ENCODE results near the gene AXDND1. TPM values are rescaled to one million over a fixed set of nuclear protein-coding genes. Genes with fewer than 3 reads are reported as not detected.

The AXDND1 gene
- total and polyA plus RNA-seq, 2 experiments from 2014 or later, result not detected

- no peak overlapping the region for H3K9ac ChIP-seq
- no peak overlapping the region for H3K4me3 ChIP-seq
- WGBS, 2 experiments (ENCODE audit: low coverage in 1 of 2, low lambda C conversion rate in 2 of 2, missing lambda C conversion rate in 2 of 2), result 52 to 53% methylated on average over 11 of the region's 11 CpGs
- H3K79me2 ChIP-seq (ENCODE audit: insufficient read depth), result no peaks in the 10 kb centered on the region
- no peak overlapping the region for H2AFZ ChIP-seq
- H3K9me2 ChIP-seq (ENCODE audit: insufficient read depth), result no peaks in the 10 kb centered on the region
- no peaks in the 10 kb centered on the region for H3F3A ChIP-seq (ENCODE audit: insufficient read depth)
- H3K4me2 ChIP-seq (ENCODE audit: unreplicated experiment), result no peak overlapping the region
- in situ Hi-C loops (cut with MboI), result no loop called here
- H3K4me1 ChIP-seq (ENCODE audit: insufficient read depth), result no peaks in the 10 kb centered on the region
- H4K20me1 ChIP-seq (ENCODE audit: insufficient read depth), result no peaks in the 10 kb centered on the region
- no peaks in the 10 kb centered on the region for H3K9me3 ChIP-seq (ENCODE audit: low read depth)
- no peaks in the 10 kb centered on the region for H3K36me3 ChIP-seq (ENCODE audit: low read depth)
- peaks cover 37% of the 10 kb centered on the region for H3K27me3 ChIP-seq (replicated peaks; ENCODE audit: insufficient read depth)
- TF ChIP-seq EZH2phosphoT487 (IDR thresholded peaks at IDR 0.05; ENCODE audit: insufficient read depth, low read depth), result no peak
- TF ChIP-seq EZH2 (IDR thresholded peaks at IDR 0.05; ENCODE audit: insufficient read depth, poor library complexity, severe bottlenecking), result no peak
- DNase-seq, result no peak
- H3K27ac ChIP-seq, result no peak overlapping the region
Observed at GRCh38 chr1:179590671-179591070, 224.9 kb downstream of the AXDND1 start.

DNA sequence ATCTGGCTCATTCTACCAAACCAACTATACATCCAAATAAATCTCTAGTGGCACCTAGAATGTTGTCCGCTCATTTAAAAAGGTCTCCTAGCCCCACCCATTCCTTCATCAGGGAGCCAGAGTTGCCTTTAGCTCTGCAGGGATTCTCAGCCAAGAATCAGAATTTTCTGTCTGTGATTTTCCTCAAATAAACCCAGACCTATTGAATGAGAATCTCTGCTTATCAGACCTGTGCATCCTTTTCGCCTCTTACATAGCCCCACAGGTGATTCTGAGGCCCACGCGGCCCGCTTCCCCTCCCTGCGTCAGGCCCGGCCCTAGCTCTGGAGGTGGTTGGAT lies 225.5 kb downstream of the AXDND1 start:
- 21 to 23% methylated on average over 7 of the region's 7 CpGs for WGBS, 2 experiments (ENCODE audit: low coverage in 1 of 2, low lambda C conversion rate in 2 of 2, missing lambda C conversion rate in 2 of 2)
- H3K9ac ChIP-seq, result no peak overlapping the region
- TF ChIP-seq EZH2phosphoT487 (IDR thresholded peaks at IDR 0.05; ENCODE audit: insufficient read depth, low read depth), result no peak
- no peak for TF ChIP-seq EZH2 (IDR thresholded peaks at IDR 0.05; ENCODE audit: insufficient read depth, poor library complexity, severe bottlenecking)
- no peak overlapping the region for H2AFZ ChIP-seq
- no peaks in the 10 kb centered on the region for H3F3A ChIP-seq (ENCODE audit: insufficient read depth)
- no peak for DNase-seq
- H3K36me3 ChIP-seq (ENCODE audit: low read depth), result no peaks in the 10 kb centered on the region
- H4K20me1 ChIP-seq (ENCODE audit: insufficient read depth), result no peaks in the 10 kb centered on the region
- peaks cover 32% of the 10 kb centered on the region for H3K27me3 ChIP-seq (replicated peaks; ENCODE audit: insufficient read depth)
- in situ Hi-C loops (cut with MboI), result no loop called here
- H3K9me3 ChIP-seq (ENCODE audit: low read depth), result no peaks in the 10 kb centered on the region
- H3K4me3 ChIP-seq, result no peak overlapping the region
- no peak overlapping the region for H3K4me2 ChIP-seq (ENCODE audit: unreplicated experiment)
- H3K27ac ChIP-seq, result no peak overlapping the region
- H3K79me2 ChIP-seq (ENCODE audit: insufficient read depth), result no peaks in the 10 kb centered on the region
- no peaks in the 10 kb centered on the region for H3K9me2 ChIP-seq (ENCODE audit: insufficient read depth)
- no peaks in the 10 kb centered on the region for H3K4me1 ChIP-seq (ENCODE audit: insufficient read depth)

DNA sequence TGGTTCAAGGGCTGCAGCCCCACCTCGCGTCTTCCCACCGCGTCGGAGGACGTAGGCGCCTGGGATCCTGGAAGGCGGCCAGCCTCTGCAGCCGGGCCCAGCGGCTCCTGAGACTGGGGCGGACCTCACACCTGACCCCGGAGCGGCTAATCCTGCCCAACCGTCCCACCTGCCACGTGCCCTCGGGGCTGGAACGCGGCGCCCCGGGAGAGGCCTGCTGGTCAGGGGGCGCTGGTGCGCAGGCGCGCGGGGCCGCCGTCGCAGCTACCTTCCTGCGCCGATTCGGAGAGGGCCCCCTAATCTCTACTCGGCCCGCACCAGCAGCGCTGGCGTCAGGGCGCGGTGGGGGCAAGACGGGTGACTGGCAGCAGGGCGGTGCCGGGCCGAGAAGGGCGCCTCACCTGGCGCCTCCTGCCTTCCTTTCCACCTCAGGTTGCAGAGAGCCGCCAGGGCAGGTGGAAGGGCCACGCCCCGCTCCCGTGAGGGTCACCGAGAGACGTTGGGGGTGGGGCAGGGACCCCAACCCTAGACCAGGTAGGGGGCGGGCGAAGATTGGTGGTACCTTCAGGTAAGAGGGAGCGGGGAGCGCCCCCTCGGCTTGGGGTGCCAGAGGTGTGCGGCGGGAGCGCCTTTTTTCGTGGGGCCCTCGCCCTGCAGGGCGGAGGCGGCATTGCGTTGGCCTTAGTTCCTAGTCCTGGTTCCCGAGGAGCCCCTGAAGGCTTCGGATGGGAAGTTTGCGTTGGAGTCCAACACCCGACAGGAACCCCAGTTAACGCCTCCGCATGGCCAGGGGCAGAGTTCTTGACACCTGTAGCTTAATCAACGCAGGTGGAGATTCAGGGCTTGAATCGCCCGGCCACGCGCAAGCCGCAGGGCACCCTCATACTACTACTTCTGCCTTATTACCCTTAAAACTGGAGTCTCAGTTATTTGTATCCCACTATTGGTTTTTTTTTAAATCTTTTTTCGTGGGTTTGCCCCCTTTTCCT lies 226.1 kb downstream of the AXDND1 start, which contains the start of gene TDRD5:
TDRD5 (plus strand) TSS at position 241 of the 989 bp plus-strand sequence. CDS start 784 bp downstream, outside the sequence.
- Histone ChIP-seq H3K4me1 (ENCODE audit: insufficient read depth) (no peaks in the 10 kb centered on the region), H3K79me2 (ENCODE audit: insufficient read depth) (no peaks in the 10 kb centered on the region), H3K27ac (no peak within 1 kb of the TSS), H3K27me3 (replicated peaks; ENCODE audit: insufficient read depth) (peaks cover 27% of the 10 kb centered on the region), H3K9ac (no peak within 1 kb of the TSS), H3K36me3 (ENCODE audit: low read depth) (no peaks in the 10 kb centered on the region), H2AFZ (no peak within 1 kb of the TSS), H3K9me2 (ENCODE audit: insufficient read depth) (no peaks in the 10 kb centered on the region), H3K9me3 (ENCODE audit: low read depth) (no peaks in the 10 kb centered on the region), H4K20me1 (ENCODE audit: insufficient read depth) (no peaks in the 10 kb centered on the region), H3K4me2 (ENCODE audit: unreplicated experiment) (no peak within 1 kb of the TSS), H3F3A (ENCODE audit: insufficient read depth) (no peaks in the 10 kb centered on the region), H3K4me3 (no peak within 1 kb of the TSS)
- DNase-seq, result no peak
- 24 to 27% methylated on average over 53 to 59 of the region's 75 CpGs for WGBS, 2 experiments (ENCODE audit: low coverage in 1 of 2, low lambda C conversion rate in 2 of 2, missing lambda C conversion rate in 2 of 2)
- in situ Hi-C loops (cut with MboI), result no loop called here
- no peak for TF ChIP-seq EZH2 (IDR thresholded peaks at IDR 0.05; ENCODE audit: insufficient read depth, poor library complexity, severe bottlenecking)
- TF ChIP-seq EZH2phosphoT487 (IDR thresholded peaks at IDR 0.05; ENCODE audit: insufficient read depth, low read depth), result no peak

GRCh38 chr1:179598631-179599030 lies 232.9 kb downstream of the AXDND1 start:
- Histone ChIP-seq H3K9ac (no peak overlapping the region), H3K9me2 (ENCODE audit: insufficient read depth) (no peaks in the 10 kb centered on the region), H3K4me1 (ENCODE audit: insufficient read depth) (no peaks in the 10 kb centered on the region), H3F3A (ENCODE audit: insufficient read depth) (no peaks in the 10 kb centered on the region), H2AFZ (no peak overlapping the region), H3K4me3 (no peak overlapping the region), H3K9me3 (ENCODE audit: low read depth) (no peaks in the 10 kb centered on the region), H3K27ac (no peak overlapping the region), H3K27me3 (replicated peaks; ENCODE audit: insufficient read depth) (peaks cover 10% of the 10 kb centered on the region), H3K36me3 (ENCODE audit: low read depth) (no peaks in the 10 kb centered on the region), H3K4me2 (ENCODE audit: unreplicated experiment) (no peak overlapping the region), H4K20me1 (ENCODE audit: insufficient read depth) (no peaks in the 10 kb centered on the region), H3K79me2 (ENCODE audit: insufficient read depth) (no peaks in the 10 kb centered on the region)
- TF ChIP-seq EZH2phosphoT487 (IDR thresholded peaks at IDR 0.05; ENCODE audit: insufficient read depth, low read depth) (no peak), EZH2 (IDR thresholded peaks at IDR 0.05; ENCODE audit: insufficient read depth, poor library complexity, severe bottlenecking) (no peak)
- 26 to 38% methylated on average over 1 of the region's 1 CpG for WGBS, 2 experiments (ENCODE audit: low coverage in 1 of 2, low lambda C conversion rate in 2 of 2, missing lambda C conversion rate in 2 of 2)
- no peak for DNase-seq
- in situ Hi-C loops (cut with MboI), result no loop called here

Data from GM23248 (cell line).